NCI-H2081 (cell line): ENCODE measurements around the gene YY2.
"Not testable (repeated sequence)": the region's sequence is repeated elsewhere in the genome, so short reads cannot be mapped to it uniquely, and the experiment has no call there.

ENCODE experiments used
- DNase-seq, 2 experiments: peaks; one replicate each; lab custom pipeline; 2025; lab: John Stamatoyannopoulos, UW

Gene YY2

GRCh38 chrX:21874182-21874581, 18.4 kb downstream of the YY2 start:
- not testable (repeated sequence) for DNase-seq

GRCh38 chrX:21875013-21875412, 19.2 kb downstream of the YY2 start:
- DNase-seq: peak in 1 of 2 experiments; percentile 25

- DNase-seq: no peak
Measured at GRCh38 chrX:21881881-21882574, 26.2 kb downstream of the YY2 start.

GRCh38 chrX:21883258-21883657, 27.5 kb downstream of the YY2 start:
- DNase-seq: no peak

GRCh38 chrX:21885568-21885967, 29.8 kb downstream of the YY2 start:
- DNase-seq: no peak

- DNase-seq: peak; percentile 47 to 61
Measured at GRCh38 chrX:21905313-21905712, 49.5 kb downstream of the YY2 start.

GRCh38 chrX:21905953-21906352, 50.2 kb downstream of the YY2 start:
- peak in 1 of 2 experiments; percentile 11 for DNase-seq

GRCh38 chrX:21907260-21907659, 51.5 kb downstream of the YY2 start:
- no peak for DNase-seq
